ENCODE data around the gene ZNF12.
"Not testable (repeated sequence)": the region's sequence is repeated elsewhere in the genome, so short reads cannot be mapped to it uniquely, and the experiment has no call there.

The ZNF12 gene

GRCh38 chr7:6691609-6692106 lies 15.1 kb downstream of the ZNF12 start:
- no peak for DNase-seq (ENCODE audit: low spot score)

DNA sequence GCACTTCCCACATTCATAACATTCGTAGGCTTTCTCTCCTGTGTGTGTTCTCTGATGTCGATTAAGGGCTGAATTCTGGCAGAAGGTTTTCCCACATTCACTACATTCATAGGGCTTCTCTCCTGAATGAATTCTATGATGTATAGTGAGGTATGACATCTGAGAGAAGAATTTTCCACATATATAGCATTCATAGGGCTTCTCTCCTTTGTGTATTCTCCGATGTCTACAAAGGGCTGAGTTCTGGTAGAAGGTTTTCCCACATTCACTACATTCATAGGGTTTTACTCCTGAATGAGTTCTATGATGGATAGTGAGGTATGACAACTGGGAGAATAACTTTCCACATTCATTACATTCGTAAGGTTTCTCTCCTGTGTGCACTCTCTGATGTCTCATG lies 15.6 kb downstream of the ZNF12 start:
- no peak for DNase-seq (ENCODE audit: low spot score)

GRCh38 chr7:6680146-6680545 lies 26.6 kb downstream of the ZNF12 start:
- DNase-seq (ENCODE audit: low spot score) = peak; percentile 66

- DNase-seq (ENCODE audit: low spot score) = no peak
These were observed 30.8 kb downstream of the ZNF12 start for GRCh38 chr7:6675807-6676405.

GRCh38 chr7:6670851-6671250 lies 35.9 kb downstream of the ZNF12 start:
- DNase-seq (ENCODE audit: low spot score) = not testable (repeated sequence)

GRCh38 chr7:6658618-6659345 lies 48.0 kb downstream of the ZNF12 start:
- no peak for DNase-seq (ENCODE audit: low spot score)

GRCh38 chr7:6656413-6656812 lies 50.3 kb downstream of the ZNF12 start:
- no peak for DNase-seq (ENCODE audit: low spot score)

- DNase-seq (ENCODE audit: low spot score) = no peak
These were observed 50.9 kb downstream of the ZNF12 start for GRCh38 chr7:6655636-6656385.

- DNase-seq (ENCODE audit: low spot score) = no peak
These were observed 51.7 kb downstream of the ZNF12 start for GRCh38 chr7:6654842-6655610.

DNA sequence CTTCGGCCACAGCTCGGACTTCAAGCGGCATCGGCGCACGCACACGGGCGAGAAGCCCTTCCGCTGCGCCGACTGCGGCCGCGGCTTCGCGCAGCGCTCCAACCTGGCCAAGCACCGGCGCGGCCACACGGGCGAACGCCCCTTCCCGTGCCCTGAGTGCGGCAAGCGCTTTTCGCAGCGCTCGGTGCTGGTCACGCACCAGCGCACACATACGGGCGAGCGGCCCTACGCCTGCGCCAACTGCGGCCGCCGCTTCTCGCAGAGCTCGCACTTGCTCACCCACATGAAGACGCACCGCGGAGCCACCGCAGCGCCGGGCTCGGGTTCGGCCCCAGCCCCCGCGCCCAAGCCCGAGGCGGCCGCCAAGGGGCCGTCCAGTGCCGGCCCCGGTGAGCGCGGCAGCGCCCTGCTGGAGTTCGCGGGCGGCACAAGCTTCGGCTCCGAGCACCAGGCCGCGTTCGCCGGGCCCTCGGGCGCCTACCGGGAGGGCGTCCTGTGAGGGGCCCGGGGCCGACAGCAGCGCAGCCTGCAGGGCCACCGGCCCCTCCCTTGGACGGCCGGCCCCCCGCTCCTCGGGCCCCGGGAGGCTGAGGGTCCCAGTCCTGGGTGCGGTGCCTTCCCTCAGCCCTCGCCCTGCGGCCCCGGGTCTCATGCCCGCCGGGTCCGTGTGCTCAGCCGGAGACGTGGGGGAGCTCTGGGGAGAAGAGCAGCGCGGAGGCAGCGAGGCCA lies 52.5 kb downstream of the ZNF12 start:
- DNase-seq (ENCODE audit: low spot score) = no peak

DNA sequence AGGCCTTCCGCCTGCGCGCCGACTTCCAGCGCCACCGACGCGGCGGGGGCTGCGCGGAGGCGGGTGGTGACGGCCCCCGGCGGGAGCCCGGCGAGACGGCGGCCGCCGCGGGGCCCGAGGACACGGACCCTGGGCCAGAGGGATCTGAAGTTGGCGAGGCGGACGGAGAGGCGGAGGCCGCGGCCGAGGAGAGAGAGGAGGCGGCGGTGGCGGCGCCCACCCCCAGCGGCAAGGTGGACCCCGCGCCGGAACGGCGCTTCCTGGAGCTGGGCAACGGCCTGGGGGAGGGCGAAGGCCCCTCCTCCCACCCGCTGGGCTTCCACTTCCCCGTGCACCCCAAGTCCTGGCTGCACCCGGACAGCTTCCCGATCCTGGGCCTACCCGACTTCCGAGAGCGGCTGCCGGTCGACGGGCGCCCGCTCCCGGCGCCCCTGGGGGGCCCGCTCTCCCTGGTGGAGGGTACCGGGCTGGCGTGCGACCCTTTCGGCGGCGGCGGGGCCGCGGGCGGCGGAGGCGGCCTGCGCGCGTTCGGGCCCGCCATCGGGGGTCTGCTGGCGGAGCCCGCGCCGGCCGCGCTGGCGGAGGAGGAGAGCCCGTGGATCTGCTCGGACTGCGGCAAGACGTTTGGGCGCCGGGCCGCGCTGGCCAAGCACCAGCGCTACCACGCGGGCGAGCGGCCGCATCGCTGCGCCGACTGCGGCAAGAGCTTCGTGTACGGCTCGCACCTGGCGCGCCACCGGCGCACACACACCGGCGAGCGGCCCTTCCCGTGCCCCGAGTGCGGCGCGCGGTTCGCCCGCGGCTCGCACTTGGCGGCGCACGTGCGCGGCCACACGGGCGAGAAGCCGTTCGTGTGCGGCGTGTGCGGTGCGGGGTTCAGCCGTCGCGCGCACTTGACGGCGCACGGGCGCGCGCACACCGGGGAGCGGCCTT lies 53.4 kb downstream of the ZNF12 start:
- DNase-seq (ENCODE audit: low spot score) = no peak

- no peak for DNase-seq (ENCODE audit: low spot score)
These were observed 54.2 kb downstream of the ZNF12 start for GRCh38 chr7:6652446-6653011.

DNA sequence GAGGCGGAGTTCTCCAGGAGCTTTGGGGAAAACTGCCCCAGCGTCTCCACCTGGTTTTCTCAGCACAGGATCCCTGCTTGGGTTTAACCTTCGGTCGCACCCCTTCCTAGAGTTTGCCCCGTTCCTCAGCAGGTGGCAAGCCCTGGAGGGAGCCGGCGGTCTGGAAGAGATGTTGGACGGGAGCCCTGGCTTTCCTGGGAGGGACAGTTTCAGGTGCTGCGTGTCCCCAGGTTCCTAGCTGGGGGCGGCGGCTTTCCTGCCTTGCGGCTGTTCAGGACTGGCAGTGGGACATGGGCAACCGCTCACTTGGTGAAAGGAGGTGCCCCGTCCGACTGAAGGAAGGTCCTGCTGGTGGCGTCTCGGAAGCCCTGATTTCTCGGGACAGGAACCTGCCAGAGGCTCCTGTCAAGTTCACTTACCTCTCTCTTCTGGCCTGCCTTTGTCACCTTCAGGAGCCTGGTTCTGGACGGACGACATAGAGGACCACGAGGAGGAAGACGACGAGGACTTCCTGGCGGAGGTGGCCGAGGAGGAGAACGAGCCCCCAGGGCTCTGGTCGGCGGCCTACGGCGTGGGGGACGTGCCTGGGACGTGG lies 54.8 kb downstream of the ZNF12 start:
- DNase-seq (ENCODE audit: low spot score) = no peak

DNA sequence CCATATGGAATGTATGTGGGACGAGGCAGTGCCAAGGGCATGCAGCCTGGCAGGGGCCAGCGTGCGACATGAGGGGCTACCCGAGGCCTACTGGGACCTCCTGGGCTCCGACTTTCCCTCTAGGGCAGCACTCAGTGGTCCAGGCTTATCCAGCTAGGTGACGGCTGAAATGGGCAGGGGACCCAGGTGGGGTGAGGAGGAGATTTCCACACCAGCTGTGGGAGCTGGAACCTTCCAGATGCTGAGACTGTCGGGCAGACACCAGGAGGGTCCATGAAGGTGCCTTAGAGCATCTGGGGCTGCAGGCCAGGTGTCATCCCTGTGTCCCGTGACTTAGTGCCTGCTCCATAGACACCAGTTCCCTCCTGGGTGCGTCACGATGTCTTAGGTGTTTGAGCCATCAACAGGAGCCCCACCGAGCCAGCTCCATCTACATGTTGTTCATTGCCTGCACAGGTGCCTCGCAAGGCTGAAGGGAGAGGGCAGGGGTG lies 56.2 kb downstream of the ZNF12 start:
- no peak for DNase-seq (ENCODE audit: low spot score)

DNA sequence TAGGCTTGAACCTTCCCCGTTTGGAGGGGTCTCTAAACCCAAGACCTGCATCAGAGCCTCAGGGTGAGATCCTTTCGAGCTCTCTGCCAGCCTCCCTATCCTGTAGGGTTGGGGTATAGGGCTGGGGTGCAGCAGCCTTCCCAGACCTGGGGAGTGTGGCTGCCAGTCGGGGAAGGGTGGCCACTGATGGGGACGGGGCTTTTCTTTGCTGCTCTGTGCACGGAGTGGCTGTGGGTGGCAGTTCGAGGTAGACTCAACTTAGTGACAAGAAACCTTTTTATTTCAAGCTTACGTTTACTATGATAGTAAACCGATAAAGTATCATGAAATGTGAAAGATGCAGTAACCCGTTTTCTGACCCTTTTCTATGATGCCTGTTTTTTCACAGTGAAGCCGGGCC lies 56.7 kb downstream of the ZNF12 start:
- no peak for DNase-seq (ENCODE audit: low spot score)

GRCh38 chr7:6649241-6649961 lies 57.3 kb downstream of the ZNF12 start:
- no peak for DNase-seq (ENCODE audit: low spot score)

- no peak for DNase-seq (ENCODE audit: low spot score)
These were observed 58.0 kb downstream of the ZNF12 start for GRCh38 chr7:6648815-6649104.

GRCh38 chr7:6648066-6648814 lies 58.5 kb downstream of the ZNF12 start:
- DNase-seq (ENCODE audit: low spot score) = no peak

Data from COLO829 (cell line).